IMR-90 (cell line): ENCODE measurements around the gene FLII. TPM values are rescaled to one million over a fixed set of nuclear protein-coding genes. Genes with fewer than 3 reads are reported as not detected.

Source experiments
- ATAC-seq: fragments of 200-7000 bp; cut with Tn5 transposase; 2 replicates; pipeline ENCODE4 v1.9.1; 2020; ENCODE audit warnings: low read depth, mild to moderate bottlenecking, moderate library complexity
- BruUV-seq: library from RNA; stranded (reverse); fragments of 400-500 nt; replicated peaks from 2 replicates; lab custom pipeline; 2021; lab: Mats Ljungman, UMichigan
- CTCF ChIA-PET: fragments of 300-600 bp; formaldehyde crosslinking; extraction: SDS; loops from one replicate; lab custom pipeline; 2021; ENCODE audit warnings: antibody characterized with exemption; lab: Yijun Ruan, JAX
- POLR2A ChIA-PET: fragments of 300-600 bp; sonication (Branson Sonifier 250); formaldehyde crosslinking; loops from one replicate; lab custom pipeline; 2022; ENCODE audit warnings: antibody characterized with exemption; ENCODE audit not compliant: unreplicated experiment; lab: Charles Lee
- DNase-seq: peaks from one replicate; pipeline ENCODE4 v3.0.0; 2013
- H2AFZ ChIP-seq: replicated peaks from 2 replicates; pipeline ENCODE3; 2013; ENCODE audit warnings: low read length, mild to moderate bottlenecking; ENCODE audit not compliant: poor library complexity
- H2AK5ac ChIP-seq: 2 replicates; pipeline ENCODE4 v1.6.1; 2013; ENCODE audit warnings: low read depth, low read length, inconsistent platforms
- H2AK9ac ChIP-seq: replicated peaks from 2 replicates; pipeline ENCODE3; 2013; ENCODE audit warnings: mild to moderate bottlenecking, low read depth, low read length, moderate library complexity; ENCODE audit not compliant: poor library complexity
- H2BK120ac ChIP-seq: 2 replicates; pipeline ENCODE4 v1.6.1; 2013; ENCODE audit warnings: low read depth, low read length, inconsistent platforms
- H2BK15ac ChIP-seq: 3 replicates; pipeline ENCODE4 v1.6.1; 2013; ENCODE audit warnings: low read depth, low read length, inconsistent platforms
- H2BK20ac ChIP-seq: 2 replicates; pipeline ENCODE4 v1.6.1; 2013; ENCODE audit warnings: low read depth, mild to moderate bottlenecking, inconsistent platforms, low read length, moderate library complexity
- H2BK5ac ChIP-seq: 2 replicates; pipeline ENCODE4 v1.6.1; 2013; ENCODE audit warnings: mild to moderate bottlenecking, low read depth, low read length, inconsistent platforms; ENCODE audit not compliant: poor library complexity, severe bottlenecking
- H3K14ac ChIP-seq: replicated peaks from 2 replicates; pipeline ENCODE4 v1.6.1; 2013; ENCODE audit warnings: low read depth, low read length, inconsistent platforms
- H3K18ac ChIP-seq: 2 replicates; pipeline ENCODE4 v1.6.1; 2013; ENCODE audit warnings: low read depth, low read length, control low read depth
- H3K23ac ChIP-seq: 2 replicates; pipeline ENCODE4 v1.6.1; 2013; ENCODE audit warnings: low read depth, low read length, inconsistent platforms
- H3K27ac ChIP-seq: 2 replicates; pipeline ENCODE4 v1.5.1; 2013; ENCODE audit warnings: mild to moderate bottlenecking, control low read depth, low read length; ENCODE audit not compliant: insufficient read depth
- H3K27me3 ChIP-seq: 2 replicates; pipeline ENCODE4 v1.6.1; 2013; ENCODE audit warnings: low read length; ENCODE audit not compliant: control insufficient read depth, insufficient read depth
- H3K36me3 ChIP-seq: 2 replicates; pipeline ENCODE4 v1.6.1; 2013; ENCODE audit warnings: low read length, mixed read lengths; ENCODE audit not compliant: control insufficient read depth, insufficient read depth
- H3K4ac ChIP-seq: 2 replicates; pipeline ENCODE4 v1.6.1; 2013; ENCODE audit warnings: low read depth, low read length, inconsistent platforms
- H3K4me1 ChIP-seq: 2 replicates; pipeline ENCODE4 v1.6.1; 2013; ENCODE audit warnings: low read length, mixed read lengths; ENCODE audit not compliant: control insufficient read depth, insufficient read depth
- H3K4me2 ChIP-seq: 2 replicates; pipeline ENCODE4 v1.6.1; 2013; ENCODE audit warnings: low read depth, mild to moderate bottlenecking, control low read depth, low read length, moderate library complexity
- H3K4me3 ChIP-seq: 2 replicates; pipeline ENCODE4 v1.5.1; 2013; ENCODE audit warnings: low read depth, mild to moderate bottlenecking, control low read depth, low read length, moderate library complexity; ENCODE audit not compliant: insufficient read depth
- H3K56ac ChIP-seq: 2 replicates; pipeline ENCODE4 v1.6.1; 2013; ENCODE audit warnings: low read length, inconsistent platforms; ENCODE audit not compliant: insufficient read depth; ENCODE audit errors: extremely low read depth
- H3K79me1 ChIP-seq, 2 experiments: 2 replicates each; pipeline ENCODE4 v1.6.1; 2013; ENCODE audit warnings: low read length in 2 of 2, inconsistent platforms in 1 of 2, low read depth in 1 of 2
- H3K9ac ChIP-seq: 2 replicates; pipeline ENCODE4 v1.6.1; 2013; ENCODE audit warnings: low read depth, low read length, control low read depth
- H3K9me1 ChIP-seq: 2 replicates; pipeline ENCODE4 v1.6.1; 2013; ENCODE audit warnings: low read length, inconsistent platforms; ENCODE audit not compliant: insufficient read depth
- H3K9me3 ChIP-seq: 2 replicates; pipeline ENCODE4 v1.6.1; 2013; ENCODE audit warnings: low read length; ENCODE audit not compliant: control insufficient read depth, insufficient read depth
- H4K20me1 ChIP-seq: 2 replicates; pipeline ENCODE4 v1.6.1; 2013; ENCODE audit warnings: low read length, inconsistent platforms; ENCODE audit not compliant: insufficient read depth
- H4K5ac ChIP-seq: 2 replicates; pipeline ENCODE4 v1.6.1; 2013; ENCODE audit warnings: mild to moderate bottlenecking, low read depth, low read length, control low read depth
- H4K8ac ChIP-seq, 2 experiments: 2 replicates each; pipeline ENCODE4 v1.6.1; 2013; ENCODE audit warnings: low read depth in 2 of 2, low read length in 2 of 2, control low read depth in 1 of 2, inconsistent platforms in 1 of 2
- H4K91ac ChIP-seq: 2 replicates; pipeline ENCODE4 v1.6.1; 2013; ENCODE audit warnings: low read depth, low read length, inconsistent platforms; ENCODE audit not compliant: insufficient read depth
- POLR2A ChIP-seq: IDR thresholded peaks from 2 replicates; pipeline ENCODE4 v1.6.1; 2012; ENCODE audit warnings: mild to moderate bottlenecking, low read depth, low read length
- WGBS, 2 experiments: methylation state at CpG; one replicate each; pipeline versions ENCODE4 v1.1.5 to v1.1.7; 2013; ENCODE audit warnings: missing lambda C conversion rate in 2 of 2; ENCODE audit not compliant: insufficient read length in 1 of 2; ENCODE audit errors: extremely low coverage in 2 of 2; 5-methylcytosine and 5-hydroxymethylcytosine counted together
- dilution Hi-C: fragments of 300-500 bp; cut with HindIII; formaldehyde crosslinking; loops from one replicate; pipeline ENCODE4 v1.14.3; 2018; ENCODE audit warnings: low sequenced_read_pairs; ENCODE audit not compliant: unreplicated experiment
- in situ Hi-C: fragments of 300-500 bp; cut with MboI; formaldehyde crosslinking; loops from 3 replicates; pipeline ENCODE4 v1.14.3; 2019; ENCODE audit warnings: low sequenced_read_pairs, inconsistent platforms, mixed read lengths
- intact Hi-C: fragments of 100-400 bp; cut with micrococcal nuclease; formaldehyde crosslinking; loops from 2 replicates; pipeline ENCODE4 v1.10.0; 2022
- polyA plus RNA-seq, 3 experiments: library from polyadenylated mRNA; depleted of rRNA; stranded (reverse); fragments of >200 nt; gene quantifications; 2 replicates each; pipeline ENCODE4 v1.2.3, GENCODE V29; 2012; ENCODE audit warnings: low replicate concordance in 1 of 3
- total RNA-seq: library from RNA; depleted of rRNA; stranded (reverse); fragments of >200 nt; gene quantifications from 2 replicates; pipeline ENCODE4 v1.2.3, GENCODE V29; 2012

FLII gene
- total and polyA plus RNA-seq, 2 of the 4 experiments (the other 2 are of a cell fraction): 263 to 290 TPM

- peaks cover 15 to 65% of the 10 kb centered on the region in 2 experiments for H3K79me1 ChIP-seq
- H2AK5ac ChIP-seq: no peak overlapping the region
- POLR2A ChIA-PET: no interaction called here
- no peak overlapping the region for H3K4ac ChIP-seq
- no peak overlapping the region for H2BK5ac ChIP-seq
- H3K4me3 ChIP-seq: no peak overlapping the region
- H4K8ac ChIP-seq: no peak overlapping the region
- in situ Hi-C loops: no loop called here
- H2BK15ac ChIP-seq: no peak overlapping the region
- no peak overlapping the region for H3K56ac ChIP-seq
- no TSS peak for BruUV-seq
- no peak for TF ChIP-seq POLR2A
- no peak overlapping the region for H3K27ac ChIP-seq
- H4K5ac ChIP-seq: no peak overlapping the region
- no peak overlapping the region for H3K23ac ChIP-seq
- H3K9ac ChIP-seq: no peak overlapping the region
- peaks cover 26% of the 10 kb centered on the region for H4K20me1 ChIP-seq
- H2BK120ac ChIP-seq: no peak overlapping the region
- H2AK9ac ChIP-seq: no peak overlapping the region
- ATAC-seq (no peak), DNase-seq (no peak)
- no peak overlapping the region for H2BK20ac ChIP-seq
- peaks cover 67% of the 10 kb centered on the region for H3K36me3 ChIP-seq
- intact Hi-C loops: no loop called here
- no peaks in the 10 kb centered on the region for H3K9me3 ChIP-seq
- CTCF ChIA-PET: no interaction called here
- 96% methylated on average over 4 of the region's 27 CpGs; no CpG with 5 or more reads in 1 of the 2 experiments for WGBS, 2 experiments
- no peak overlapping the region for H3K18ac ChIP-seq
- H4K91ac ChIP-seq: no peak overlapping the region
- H3K14ac ChIP-seq: no peak overlapping the region
- H3K9me1 ChIP-seq: no peaks in the 10 kb centered on the region
- H3K27me3 ChIP-seq: no peaks in the 10 kb centered on the region
- H3K4me1 ChIP-seq: peaks cover 8% of the 10 kb centered on the region
- dilution Hi-C loops: no loop called here
- no peak overlapping the region for H3K4me2 ChIP-seq
- no peak overlapping the region for H2AFZ ChIP-seq
Measured at GRCh38 chr17:18253947-18254821, 4.4 kb downstream of the FLII start.
